Measurements from ENCODE around the gene NLRP3.
"Not testable (repeated sequence)": the region's sequence is repeated elsewhere in the genome, so short reads cannot be mapped to it uniquely, and the experiment has no call there.

NLRP3 gene

DNA sequence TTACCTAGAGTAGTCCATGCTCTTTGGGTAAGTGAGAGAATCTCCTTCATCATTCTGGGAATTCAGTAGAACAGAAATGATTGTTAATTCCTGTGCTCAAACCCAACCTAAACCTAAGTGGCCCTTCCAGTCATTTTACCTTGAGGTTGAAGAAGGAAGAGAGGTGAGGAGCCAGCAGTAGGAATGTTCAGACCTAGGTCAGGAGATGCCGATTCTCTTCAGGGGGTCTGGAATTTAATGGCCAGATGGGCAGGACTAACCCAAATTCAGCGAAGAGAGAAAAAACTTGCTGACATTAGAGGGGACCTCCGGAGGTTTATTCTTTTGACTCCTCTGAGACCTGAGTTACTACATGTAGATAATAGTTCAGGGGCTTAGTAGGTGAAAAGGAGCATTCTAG is 58.4 kb downstream of the NLRP3 start (continued):
- TF ChIP-seq ISL1 (CRISPR knock-in tag; IDR thresholded peaks at IDR 0.05) (no peak), TOX (CRISPR knock-in tag; IDR thresholded peaks at IDR 0.05; ENCODE audit: borderline replicate concordance) (no peak), ZFP3 (CRISPR knock-in tag; IDR thresholded peaks at IDR 0.05) (no peak), PPARA (CRISPR knock-in tag; IDR thresholded peaks at IDR 0.05; ENCODE audit: borderline replicate concordance) (no peak)

DNA sequence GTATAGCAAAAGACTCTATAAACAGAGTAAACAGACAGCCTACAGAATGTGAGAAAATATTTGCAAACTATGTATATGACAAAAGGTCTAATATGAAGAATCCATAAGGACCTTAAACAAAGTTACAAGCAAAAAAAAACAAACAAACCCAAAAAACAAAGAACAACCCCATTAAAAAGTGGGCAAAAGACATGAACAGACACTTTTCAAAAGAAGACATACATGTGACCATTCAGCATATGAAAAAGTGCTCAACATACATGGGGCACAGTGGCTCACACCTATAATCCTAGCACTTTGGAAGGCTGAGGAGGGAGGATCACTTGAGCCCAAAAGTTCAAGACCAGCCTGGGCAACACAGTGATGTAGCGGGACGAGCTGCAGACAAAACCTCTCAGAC is 59.8 kb downstream of the NLRP3 start:
- TF ChIP-seq RARB (CRISPR knock-in tag; IDR thresholded peaks at IDR 0.05): no peak
- no peak for TF ChIP-seq CREB5 (CRISPR knock-in tag; IDR thresholded peaks at IDR 0.05; ENCODE audit: low read depth)
- no peak for TF ChIP-seq ZNF8 (CRISPR knock-in tag; IDR thresholded peaks at IDR 0.05)
- no peak for TF ChIP-seq TSHZ2 (CRISPR knock-in tag; IDR thresholded peaks at IDR 0.05)
- no peak for TF ChIP-seq BACH2 (CRISPR knock-in tag; IDR thresholded peaks at IDR 0.05; ENCODE audit: borderline replicate concordance)
- no peak for TF ChIP-seq TCF4 (CRISPR knock-in tag; IDR thresholded peaks at IDR 0.05; ENCODE audit: borderline replicate concordance)
- no peak for TF ChIP-seq ZC3H10 (CRISPR knock-in tag; IDR thresholded peaks at IDR 0.05)
- TF ChIP-seq, protein P1, sequence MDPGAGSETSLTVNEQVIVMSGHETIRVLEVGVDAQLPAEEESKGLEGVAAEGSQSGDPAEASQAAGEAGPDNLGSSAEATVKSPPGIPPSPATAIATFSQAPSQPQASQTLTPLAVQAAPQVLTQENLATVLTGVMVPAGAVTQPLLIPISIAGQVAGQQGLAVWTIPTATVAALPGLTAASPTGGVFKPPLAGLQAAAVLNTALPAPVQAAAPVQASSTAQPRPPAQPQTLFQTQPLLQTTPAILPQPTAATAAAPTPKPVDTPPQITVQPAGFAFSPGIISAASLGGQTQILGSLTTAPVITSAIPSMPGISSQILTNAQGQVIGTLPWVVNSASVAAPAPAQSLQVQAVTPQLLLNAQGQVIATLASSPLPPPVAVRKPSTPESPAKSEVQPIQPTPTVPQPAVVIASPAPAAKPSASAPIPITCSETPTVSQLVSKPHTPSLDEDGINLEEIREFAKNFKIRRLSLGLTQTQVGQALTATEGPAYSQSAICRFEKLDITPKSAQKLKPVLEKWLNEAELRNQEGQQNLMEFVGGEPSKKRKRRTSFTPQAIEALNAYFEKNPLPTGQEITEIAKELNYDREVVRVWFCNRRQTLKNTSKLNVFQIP (CRISPR knock-in tag; IDR thresholded peaks at IDR 0.05; ENCODE audit: borderline replicate concordance, low read depth): no peak
- TF ChIP-seq ZFP30 (CRISPR knock-in tag; IDR thresholded peaks at IDR 0.05): no peak
- no peak for TF ChIP-seq ZNF70 (CRISPR knock-in tag; IDR thresholded peaks at IDR 0.05)
- no peak for TF ChIP-seq GLIS3 (CRISPR knock-in tag; IDR thresholded peaks at IDR 0.05)
- no peak for TF ChIP-seq ESRRG (CRISPR knock-in tag; IDR thresholded peaks at IDR 0.05)
- TF ChIP-seq PPARA (CRISPR knock-in tag; IDR thresholded peaks at IDR 0.05; ENCODE audit: borderline replicate concordance): no peak
- TF ChIP-seq OSR1 (CRISPR knock-in tag; IDR thresholded peaks at IDR 0.05): no peak
- no peak for TF ChIP-seq ISL1 (CRISPR knock-in tag; IDR thresholded peaks at IDR 0.05)
- TF ChIP-seq PATZ1 (CRISPR knock-in tag; IDR thresholded peaks at IDR 0.05; ENCODE audit: borderline replicate concordance): no peak
- no peak for TF ChIP-seq SNAI2 (CRISPR knock-in tag; IDR thresholded peaks at IDR 0.05)
- TF ChIP-seq CSRNP3 (CRISPR knock-in tag; IDR thresholded peaks at IDR 0.05): no peak
- no peak for TF ChIP-seq TOX (CRISPR knock-in tag; IDR thresholded peaks at IDR 0.05; ENCODE audit: borderline replicate concordance)
- ATAC-seq: no peak

DNA sequence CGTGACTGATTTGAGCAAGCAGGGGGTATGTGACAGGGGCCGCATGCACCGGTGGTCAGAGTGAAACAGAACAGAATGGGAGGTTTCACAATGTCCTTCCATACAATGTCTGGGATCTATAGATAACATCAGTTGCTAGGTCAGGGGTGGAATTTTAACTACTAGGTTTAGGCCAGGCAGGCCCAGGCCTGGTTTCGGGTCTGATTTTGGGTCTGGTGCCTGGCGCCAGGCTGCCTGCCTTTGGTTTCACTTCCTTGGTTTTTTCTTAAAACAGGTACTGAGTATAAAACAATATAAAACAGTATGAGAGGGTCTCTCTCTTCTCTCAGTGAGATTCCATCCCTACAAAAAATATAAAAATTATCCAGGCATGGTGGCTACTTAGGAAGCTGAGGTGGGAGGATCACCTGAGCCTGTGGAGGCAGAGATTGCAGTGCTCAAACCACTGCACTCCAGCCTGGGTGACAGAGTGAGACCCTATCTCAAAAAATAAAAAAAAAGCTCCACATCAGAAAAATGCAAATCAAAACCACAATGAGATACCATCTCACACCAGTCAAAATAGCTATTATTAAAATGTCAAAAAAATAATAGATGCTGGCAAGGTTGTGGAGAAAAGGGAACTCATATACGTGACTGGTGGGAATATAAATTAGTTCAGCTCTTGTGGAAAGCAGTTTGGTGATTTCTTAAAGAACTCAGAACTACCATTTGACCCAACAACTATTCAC is 60.5 kb downstream of the NLRP3 start:
- not testable (repeated sequence) for ATAC-seq

Measured in SK-N-SH treated with all-trans-retinoic acid at 6 μM for 48 hours (cell line).